HepG2 (cell line): ENCODE measurements around the gene PSMG1. TPM values are rescaled to one million over a fixed set of nuclear protein-coding genes. Genes with fewer than 3 reads are reported as not detected.

Experiments used
- ATF4 ChIP-seq, 2 experiments: fragments of 450-650 bp in 1 of 2; sonication (generic) in 1 of 2; formaldehyde crosslinking; IDR thresholded peaks; 2 replicates each; pipeline versions ENCODE4 v1.5.0 to v1.8.0; 2020 to 2022; ENCODE audit warnings: mild to moderate bottlenecking in 1 of 2, missing genetic modification reagents in 1 of 2
- CBX2 ChIP-seq, 2 experiments: fragments of 200-600 bp in 1 of 2; sonication (generic); formaldehyde crosslinking in 1 of 2; IDR thresholded peaks; 2 replicates each; pipeline versions ENCODE4 v1.7.0 to v1.8.1; 2018 to 2022; ENCODE audit warnings: low read depth in 2 of 2, low read length in 1 of 2, mild to moderate bottlenecking in 1 of 2, missing genetic modification reagents in 1 of 2
- CCDC6 ChIP-seq: sonication (generic); formaldehyde crosslinking; IDR thresholded peaks from 2 replicates; pipeline ENCODE4 v1.8.1; 2022; ENCODE audit warnings: mild to moderate bottlenecking, missing genetic modification reagents, moderate library complexity
- CREBL2 ChIP-seq: sonication (generic); formaldehyde crosslinking; IDR thresholded peaks from 2 replicates; pipeline ENCODE4 v1.8.1; 2023; ENCODE audit warnings: missing genetic modification reagents, mild to moderate bottlenecking, borderline replicate concordance
- ELK4 ChIP-seq: sonication (generic); formaldehyde crosslinking; IDR thresholded peaks from 2 replicates; pipeline ENCODE4 v1.9.0; 2021; ENCODE audit warnings: missing genetic modification reagents, borderline replicate concordance
- FOXK1 ChIP-seq: sonication (generic); formaldehyde crosslinking; IDR thresholded peaks from 2 replicates; pipeline ENCODE4 v1.4.0; 2020; ENCODE audit warnings: low read depth, missing genetic modification reagents, borderline replicate concordance
- FOXO1 ChIP-seq: sonication (generic); formaldehyde crosslinking; IDR thresholded peaks from 2 replicates; pipeline ENCODE4 v1.4.0; 2020; ENCODE audit warnings: missing genetic modification reagents
- HNRNPUL1 ChIP-seq: fragments of 200-400 bp; formaldehyde crosslinking; IDR thresholded peaks from 2 replicates; pipeline ENCODE4 v1.6.1; 2017; ENCODE audit warnings: low read depth, mild to moderate bottlenecking, low read length, moderate library complexity
- JUNB ChIP-seq: sonication (generic); formaldehyde crosslinking; IDR thresholded peaks from 2 replicates; pipeline ENCODE4 v1.8.0; 2022; ENCODE audit warnings: missing genetic modification reagents, mild to moderate bottlenecking, borderline replicate concordance
- JUND ChIP-seq: sonication (generic); formaldehyde crosslinking; IDR thresholded peaks from 2 replicates; pipeline ENCODE4 v1.8.0; 2022; ENCODE audit warnings: mild to moderate bottlenecking, missing genetic modification reagents
- MNT ChIP-seq: fragments of 450-650 bp; IDR thresholded peaks from 2 replicates; pipeline ENCODE4 v1.6.1; 2016
- MTF2 ChIP-seq: sonication (generic); formaldehyde crosslinking; IDR thresholded peaks from 2 replicates; pipeline ENCODE4 v1.5.0; 2020; ENCODE audit warnings: missing genetic modification reagents, borderline replicate concordance
- PAF1 ChIP-seq: IDR thresholded peaks from 2 replicates; pipeline ENCODE4 v1.6.1; 2016; ENCODE audit warnings: missing genetic modification reagents, missing compliant biosample characterization
- PHF5A ChIP-seq: IDR thresholded peaks from one replicate; pipeline ENCODE4 v1.6.1; 2018; ENCODE audit warnings: low read depth, missing genetic modification reagents; ENCODE audit not compliant: unreplicated experiment
- POLR2G ChIP-seq: fragments of 200-400 bp; formaldehyde crosslinking; IDR thresholded peaks from 2 replicates; pipeline ENCODE4 v1.6.1; 2018; ENCODE audit warnings: mild to moderate bottlenecking, low read depth, low read length, moderate library complexity
- RFXAP ChIP-seq: sonication (generic); formaldehyde crosslinking; IDR thresholded peaks from 2 replicates; pipeline ENCODE4 v1.4.0; 2020; ENCODE audit warnings: missing genetic modification reagents, borderline replicate concordance
- RNF2 ChIP-seq: fragments of 450-650 bp; conservative IDR thresholded peaks from 2 replicates; pipeline ENCODE4 v1.6.1; 2016; ENCODE audit warnings: low read depth
- SMYD3 ChIP-seq: sonication (generic); formaldehyde crosslinking; IDR thresholded peaks from 2 replicates; pipeline ENCODE4 v1.8.1; 2023; ENCODE audit warnings: mild to moderate bottlenecking, missing genetic modification reagents
- ZBTB37 ChIP-seq: sonication (generic); formaldehyde crosslinking; IDR thresholded peaks from 2 replicates; pipeline ENCODE4 v1.4.0; 2020; ENCODE audit warnings: mild to moderate bottlenecking, missing genetic modification reagents
- ZBTB42 ChIP-seq: sonication (generic); formaldehyde crosslinking; IDR thresholded peaks from 2 replicates; pipeline ENCODE4 v1.5.0; 2020; ENCODE audit warnings: mild to moderate bottlenecking, missing genetic modification reagents
- ZNF337 ChIP-seq: sonication (generic); formaldehyde crosslinking; IDR thresholded peaks from 2 replicates; pipeline ENCODE4 v1.5.1; 2020; ENCODE audit warnings: missing genetic modification reagents, low read depth, mild to moderate bottlenecking, borderline replicate concordance
- ZNF569 ChIP-seq: sonication (generic); formaldehyde crosslinking; IDR thresholded peaks from 2 replicates; pipeline ENCODE4 v1.5.0; 2020; ENCODE audit warnings: mild to moderate bottlenecking, missing genetic modification reagents, moderate library complexity, borderline replicate concordance
- ZNF614 ChIP-seq: IDR thresholded peaks from 2 replicates; pipeline ENCODE4 v1.6.1; 2018; ENCODE audit warnings: missing biosample characterization, missing genetic modification reagents, inconsistent platforms, borderline replicate concordance
- polyA plus RNA-seq, 8 experiments: library from polyadenylated mRNA; depleted of rRNA in 3 of 8; stranded (reverse) in 7 of 8; unstranded in 1 of 8; fragments of >200 nt; fragmentation: Illumina TruSeq in 4 of 8; extraction: Trizol in 4 of 8; gene quantifications; 2 replicates each; pipeline versions ENCODE4 v1.2.1 to v1.2.3, GENCODE V29; 2011 to 2016; ENCODE audit warnings: low read depth in 4 of 8, missing spikeins in 1 of 8, mixed read lengths in 1 of 8; ENCODE audit not compliant: insufficient read depth in 1 of 8
- total RNA-seq, 5 experiments: library from RNA; depleted of rRNA; stranded (reverse); fragments of >200 nt; fragmentation: Illumina TruSeq; extraction: Trizol; gene quantifications; 2 replicates each; pipeline ENCODE4 v1.2.3, GENCODE V29; 2016; ENCODE audit warnings: low read depth in 1 of 5

The PSMG1 gene
- total and polyA plus RNA-seq, 2 of the 13 experiments (the other 11 are each of a cell fraction or from before 2014, with no cell fraction given): 63.6 to 173 TPM

- TF ChIP-seq ZBTB37 (CRISPR knock-in tag): no peak
- TF ChIP-seq JUNB (CRISPR knock-in tag): no peak
- TF ChIP-seq ZNF614 (CRISPR knock-in tag): peak; percentile 74; the same call in 1 of the 2 replicates
- TF ChIP-seq ZBTB42 (CRISPR knock-in tag): 0 out of 2 replicates have a peak, but pooled peaks have one; percentile 45
- peak; percentile 84 for TF ChIP-seq POLR2G
- peak; percentile 67; the same call in 1 of the 2 replicates for TF ChIP-seq RNF2
- TF ChIP-seq ELK4 (CRISPR knock-in tag): no peak
- peak; percentile 19 for TF ChIP-seq PHF5A (CRISPR knock-in tag)
- no peak for TF ChIP-seq ZNF569 (CRISPR knock-in tag)
- TF ChIP-seq MTF2 (CRISPR knock-in tag): no peak
- no peak; the same call in none of the 2 replicates for TF ChIP-seq HNRNPUL1
- TF ChIP-seq CBX2 (IDR thresholded peaks at IDR 0.05; ENCODE audit: low read depth, low read length): no peak
- no peak for TF ChIP-seq CBX2 (CRISPR knock-in tag; IDR thresholded peaks at IDR 0.05; ENCODE audit: low read depth)
- TF ChIP-seq MNT: peak; percentile 63
- no peak; the same call in 1 of the 2 replicates for TF ChIP-seq FOXO1 (CRISPR knock-in tag)
- TF ChIP-seq ZNF337 (CRISPR knock-in tag): no peak
- TF ChIP-seq FOXK1 (CRISPR knock-in tag): peak; percentile 81; the same call in 1 of the 2 replicates
- TF ChIP-seq CREBL2 (CRISPR knock-in tag): peak; percentile 95; the same call in 1 of the 2 replicates
- TF ChIP-seq CCDC6 (CRISPR knock-in tag): peak; percentile 92
- TF ChIP-seq SMYD3: no peak
- TF ChIP-seq PAF1 (CRISPR knock-in tag): 0 out of 2 replicates have a peak, but pooled peaks have one; percentile 50
- TF ChIP-seq JUND (CRISPR knock-in tag): 0 out of 2 replicates have a peak, but pooled peaks have one; percentile 58
- TF ChIP-seq RFXAP: peak; percentile 38; the same call in 1 of the 2 replicates
- peak in 1 of 2 experiments; percentile 71; a peak in 2 of 4 replicates for TF ChIP-seq ATF4 (CRISPR knock-in tag; IDR thresholded peaks at IDR 0.05)
Observed at GRCh38 chr21:39183272-39184049, at the start of gene PSMG1 (continued).
